Pancreas (tissue), 10 donors: ENCODE results near the gene TMEM80. TPM values are rescaled to one million over a fixed set of nuclear protein-coding genes. Genes with fewer than 3 reads are reported as not detected.

Experiments used
- ATAC-seq, 4 donors: fragments of 200-7000 bp; cut with Tn5 transposase; one replicate each; pipeline versions ENCODE4 v1.8.0 to v1.9.1; 2020; ENCODE audit warnings: mild to moderate bottlenecking in 4 of 4, moderate library complexity in 4 of 4
- DNase-seq, 6 donors: peaks; one replicate each; pipeline ENCODE4 v3.0.0-alpha.2; 2020
- FAIRE-seq: peaks from 2 replicates; lab custom pipeline; 2012; peaks lifted over from hg19 to GRCh38; lab: Jason Lieb, UNC
- H3K27ac ChIP-seq, 4 donors: fragments of 200-600 bp; sonication (generic); 1 replicate in 3 of 4; 2 replicates in 1 of 4; pipeline versions ENCODE4 v1.5.0 to v1.8.0; 2020
- H3K27me3 ChIP-seq, 4 donors: fragments of 200-600 bp; one replicate each; pipeline ENCODE4 v1.8.0; 2021
- H3K36me3 ChIP-seq, 3 donors: fragments of 200-600 bp; sonication (generic) in 1 of 3; one replicate each; pipeline versions ENCODE4 v1.5.0 to v1.8.0; 2020 to 2021
- H3K4me1 ChIP-seq, 3 donors: fragments of 200-600 bp; one replicate each; pipeline ENCODE4 v1.8.0; 2021
- H3K4me3 ChIP-seq, 4 donors: fragments of 200-600 bp; sonication (generic) in 2 of 4; one replicate each; pipeline versions ENCODE4 v1.5.0 to v1.8.0; 2020 to 2021
- H3K9me3 ChIP-seq, 4 donors: fragments of 200-600 bp; one replicate each; pipeline ENCODE4 v1.8.0; 2021
- WGBS, 2 donors: extraction: QIAGEN DNeasy Blood & Tissue Kit; methylation state at CpG; one replicate each; pipeline ENCODE4 v1.1.7; 2013; 5-methylcytosine and 5-hydroxymethylcytosine counted together
- intact Hi-C, 3 donors: fragments of 100-400 bp; cut with DNase I; formaldehyde crosslinking; loops; one replicate each; pipeline versions ENCODE4 v1.11.1 to v1.14.2; 2022
- polyA plus RNA-seq, 2 donors: library from polyadenylated mRNA; stranded (reverse); fragments of 200-250 nt; gene quantifications; one replicate each; pipeline ENCODE4 v1.2.3, GENCODE V29; 2013
- total RNA-seq, 6 donors: library from RNA; stranded (reverse); fragmentation: NEBNext Ultra II Directional in 4 of 6; extraction: Animal tissue kit (Norgen Biotek cat#: 25700) in 4 of 6; gene quantifications; one replicate each; pipeline versions ENCODE4 v1.2.1 to v1.2.4, GENCODE V29; 2021 to 2023
- TF ChIP-seq, protein P1 (sequence below), 4 donors: fragments of 200-600 bp; sonication (generic) in 3 of 4; IDR thresholded peaks; one replicate each; pipeline versions ENCODE4 v1.5.0 to v1.8.0; 2021; ENCODE audit warnings: antibody characterized with exemption in 4 of 4
- donor health status: healthy with polysubstance abuse.
- donor health status: DM: no; HTN: no; CAD: no; lungs with moderate emphysema.
- donor health status: DM: no; HTN: no; CAD: no.
- donor health status: control.
- donor health status: control.
- donor health status: Bipolar disorder and iron deficiency.
- donor health status: DM: yes; HTN: yes; CAD: no.
- donor health status: DM: no; HTN: no; CAD: no.
- donor health status: DM: no; HTN: no; CAD: no.
- donor health status: DM: yes; HTN: yes; CAD: no.

TMEM80 gene
- total and polyA plus RNA-seq, 8 donors = 8.5 to 24.7 (median 15.5) TPM

DNA sequence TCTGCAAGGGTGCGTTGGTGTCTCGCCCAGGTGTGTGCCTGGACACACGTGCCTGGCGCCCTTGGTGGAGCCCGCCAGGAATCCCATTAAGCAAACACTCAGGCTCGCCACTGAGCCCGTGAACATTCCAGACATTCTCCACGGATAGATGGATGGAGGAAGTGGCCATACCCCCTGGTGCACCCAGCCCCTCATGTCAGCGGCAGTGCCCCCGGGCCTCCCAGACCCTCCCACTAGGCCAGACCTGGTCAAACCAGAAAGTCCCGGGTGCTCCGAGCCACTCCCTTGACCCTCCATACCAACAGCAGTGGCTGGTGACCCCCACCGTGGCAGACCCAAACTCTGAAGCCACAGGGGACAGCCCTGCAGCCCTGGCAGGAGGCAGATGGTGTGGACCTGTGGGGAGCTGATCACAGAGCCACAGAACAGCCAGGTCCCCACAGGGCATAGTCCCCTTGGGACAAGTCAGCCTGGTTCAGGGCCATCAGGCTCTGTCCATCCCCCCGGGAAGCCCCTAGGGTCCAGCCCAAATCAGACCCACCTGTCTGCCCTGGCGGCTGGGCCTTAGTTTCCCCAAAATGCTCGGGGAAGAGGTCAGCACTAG is 12.3 kb downstream of the TMEM80 start:
- H3K36me3 ChIP-seq = no peaks in the 10 kb centered on the region
- ATAC-seq (peak in 3 of 4 donors; percentile 6 to 12 (median 7)), FAIRE-seq (no peak), DNase-seq (peak in 5 of 6 donors; percentile 61 to 83 (median 65))
- TF ChIP-seq, protein P1, sequence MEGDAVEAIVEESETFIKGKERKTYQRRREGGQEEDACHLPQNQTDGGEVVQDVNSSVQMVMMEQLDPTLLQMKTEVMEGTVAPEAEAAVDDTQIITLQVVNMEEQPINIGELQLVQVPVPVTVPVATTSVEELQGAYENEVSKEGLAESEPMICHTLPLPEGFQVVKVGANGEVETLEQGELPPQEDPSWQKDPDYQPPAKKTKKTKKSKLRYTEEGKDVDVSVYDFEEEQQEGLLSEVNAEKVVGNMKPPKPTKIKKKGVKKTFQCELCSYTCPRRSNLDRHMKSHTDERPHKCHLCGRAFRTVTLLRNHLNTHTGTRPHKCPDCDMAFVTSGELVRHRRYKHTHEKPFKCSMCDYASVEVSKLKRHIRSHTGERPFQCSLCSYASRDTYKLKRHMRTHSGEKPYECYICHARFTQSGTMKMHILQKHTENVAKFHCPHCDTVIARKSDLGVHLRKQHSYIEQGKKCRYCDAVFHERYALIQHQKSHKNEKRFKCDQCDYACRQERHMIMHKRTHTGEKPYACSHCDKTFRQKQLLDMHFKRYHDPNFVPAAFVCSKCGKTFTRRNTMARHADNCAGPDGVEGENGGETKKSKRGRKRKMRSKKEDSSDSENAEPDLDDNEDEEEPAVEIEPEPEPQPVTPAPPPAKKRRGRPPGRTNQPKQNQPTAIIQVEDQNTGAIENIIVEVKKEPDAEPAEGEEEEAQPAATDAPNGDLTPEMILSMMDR (IDR thresholded peaks at IDR 0.05) = no peak
- no peaks in the 10 kb centered on the region for H3K27me3 ChIP-seq
- intact Hi-C loops = no loop called here
- H3K4me3 ChIP-seq = peak overlapping the region in 2 of 4 donors; percentile 80 to 85
- peaks cover 28 to 40% (median 30%) of the 10 kb centered on the region in 3 donors for H3K4me1 ChIP-seq
- 30 to 31% methylated on average over 16 of the region's 16 CpGs for WGBS, 2 donors
- H3K9me3 ChIP-seq = no peaks in the 10 kb centered on the region
- peak overlapping the region; percentile 81 to 93 (median 86) for H3K27ac ChIP-seq

- H3K4me1 ChIP-seq = peaks cover 25 to 37% (median 32%) of the 10 kb centered on the region in 3 donors
- WGBS, 2 donors = 62 to 75% methylated on average over 5 to 7 of the region's 7 CpGs
- TF ChIP-seq, protein P1 (IDR thresholded peaks at IDR 0.05) = no peak
- no peaks in the 10 kb centered on the region for H3K27me3 ChIP-seq
- intact Hi-C loops = no loop called here
- DNase-seq = peak in 3 of 6 donors; percentile 18 to 74 (median 51)
- no peak for ATAC-seq
- H3K4me3 ChIP-seq = peak overlapping the region in 1 of 4 donors; percentile 80
- FAIRE-seq = no peak
- H3K27ac ChIP-seq = peak overlapping the region; percentile 81 to 93 (median 86)
- H3K36me3 ChIP-seq = no peaks in the 10 kb centered on the region
- H3K9me3 ChIP-seq = no peaks in the 10 kb centered on the region
These were observed 12.9 kb downstream of the TMEM80 start for GRCh38 chr11:708511-708910.

DNA sequence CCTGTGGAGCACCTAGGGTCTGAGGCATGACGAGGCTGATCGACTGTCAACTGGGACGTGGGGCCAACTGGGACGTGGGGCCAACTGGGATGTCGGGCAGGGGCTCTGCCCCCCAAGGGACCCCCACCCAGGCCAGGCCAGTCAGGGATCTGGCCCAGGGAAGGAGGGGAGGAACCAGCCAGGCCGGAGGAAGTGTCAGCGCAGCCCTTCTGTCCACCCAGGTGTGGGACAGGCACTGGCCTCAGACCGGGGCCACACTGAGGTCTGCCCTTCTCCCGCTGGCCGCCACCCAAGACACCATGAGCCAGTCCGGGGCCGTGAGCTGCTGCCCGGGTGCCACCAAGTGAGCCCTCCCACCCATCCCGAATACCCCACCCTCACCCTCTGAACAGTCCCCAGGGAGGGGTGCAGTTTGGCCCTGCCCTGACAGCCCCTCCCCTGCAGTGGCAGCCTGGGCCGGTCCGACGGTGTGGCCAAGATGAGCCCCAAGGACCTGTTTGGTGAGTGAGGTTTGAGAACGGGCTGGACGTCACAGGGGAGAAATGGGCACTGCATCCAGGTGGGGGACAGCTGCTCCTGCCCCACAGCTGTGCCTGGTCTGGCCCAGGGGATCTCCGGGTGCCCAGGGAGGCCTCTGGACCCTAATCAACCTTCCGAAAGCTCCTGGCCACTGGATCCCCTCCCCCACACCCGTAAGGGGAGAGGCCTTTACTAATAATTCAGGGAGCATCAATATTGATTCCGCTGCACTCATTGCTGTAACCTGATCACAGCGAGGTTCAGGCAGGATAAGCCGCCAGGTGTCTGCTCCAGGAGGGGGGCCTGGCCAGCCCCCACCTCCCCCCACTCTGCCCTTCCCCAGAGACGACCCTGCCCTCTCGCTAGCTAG is 13.7 kb downstream of the TMEM80 start:
- FAIRE-seq (no peak), ATAC-seq (no peak), DNase-seq (peak in 3 of 6 donors; percentile 25 to 75 (median 49))
- Histone ChIP-seq H3K27ac (peak overlapping the region in 2 of 4 donors; percentile 53 to 66), H3K9me3 (no peaks in the 10 kb centered on the region), H3K4me1 (peaks cover 20 to 31% (median 29%) of the 10 kb centered on the region in 3 donors), H3K4me3 (no peak overlapping the region), H3K27me3 (no peaks in the 10 kb centered on the region), H3K36me3 (no peaks in the 10 kb centered on the region)
- TF ChIP-seq, protein P1 (IDR thresholded peaks at IDR 0.05) = no peak
- intact Hi-C loops = no loop called here
- WGBS, 2 donors = 64 to 77% methylated on average over 27 of the region's 27 CpGs

DNA sequence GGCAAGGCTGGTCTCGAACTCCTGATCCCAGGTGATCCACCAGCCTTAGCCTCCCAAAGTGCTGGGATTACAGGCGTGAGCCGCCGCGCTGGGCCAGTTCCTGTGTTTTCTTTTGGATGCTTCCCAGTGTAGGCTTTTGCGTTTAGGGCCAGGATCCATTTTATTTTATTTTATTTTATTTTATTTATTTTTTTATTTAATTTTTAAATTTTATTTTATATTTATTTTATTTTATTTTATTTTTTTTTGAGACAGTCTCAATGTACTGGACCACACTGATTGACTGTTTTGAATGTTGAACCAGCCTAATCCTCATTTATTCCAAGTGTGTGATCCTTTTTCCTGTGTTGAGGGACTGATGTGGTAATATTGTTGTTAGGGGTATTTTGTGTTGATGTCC is 18.8 kb downstream of the TMEM80 start:
- FAIRE-seq = no peak
- Histone ChIP-seq H3K4me1 (peaks cover 7 to 14% (median 10%) of the 10 kb centered on the region in 3 donors), H3K27me3 (no peaks in the 10 kb centered on the region), H3K36me3 (peaks cover 0 to 2% (median 0%) of the 10 kb centered on the region in 3 donors), H3K27ac (no peak overlapping the region), H3K4me3 (no peak overlapping the region), H3K9me3 (no peaks in the 10 kb centered on the region)
- intact Hi-C loops = no loop called here
- no peak for DNase-seq
- TF ChIP-seq, protein P1 (IDR thresholded peaks at IDR 0.05) = no peak
- 96 to 99% methylated on average over 6 of the region's 6 CpGs for WGBS, 2 donors
- ATAC-seq = no peak
